Measurements from ENCODE around the gene UBE3B.
"Not testable (repeated sequence)": the region's sequence is repeated elsewhere in the genome, so short reads cannot be mapped to it uniquely, and the experiment has no call there.

UBE3B gene

DNA sequence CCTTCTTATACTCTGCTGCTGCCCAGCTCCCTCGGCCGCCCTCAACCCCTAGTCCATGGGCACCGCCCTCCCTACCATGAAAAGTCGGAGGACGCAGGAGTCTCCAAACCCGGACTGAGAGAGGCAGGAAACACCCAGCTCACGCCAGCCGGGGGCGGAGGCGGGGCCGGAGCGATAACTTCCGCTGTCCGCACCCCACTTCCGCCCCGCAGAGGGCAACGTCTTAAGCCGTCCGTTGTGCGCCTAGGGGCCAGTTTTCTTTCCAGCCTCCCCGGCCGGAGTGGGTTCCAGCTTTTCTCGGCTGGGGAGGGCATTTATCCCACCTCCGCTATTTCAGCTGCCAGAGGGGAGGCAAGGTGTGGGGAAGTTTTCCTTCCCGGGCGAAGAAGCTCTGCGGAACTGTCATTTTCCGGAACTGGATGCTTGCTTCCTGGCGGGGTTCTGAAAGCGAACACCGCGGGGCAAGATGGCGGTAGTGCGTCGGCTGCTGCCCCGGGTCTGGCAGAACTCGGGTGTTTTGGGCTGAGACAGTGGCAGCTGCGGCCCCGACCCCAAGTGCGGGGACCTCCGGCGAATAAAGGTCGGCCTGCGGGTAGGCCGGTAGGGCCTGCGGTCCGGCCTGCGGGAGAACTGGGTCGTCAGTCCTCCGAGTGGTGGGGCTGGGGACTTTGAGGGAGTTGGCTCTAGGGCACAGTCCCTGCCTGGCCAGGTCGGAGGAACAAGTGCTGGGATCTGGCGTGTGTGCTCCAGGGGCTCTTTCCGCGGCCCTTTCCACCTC lies at the start of gene UBE3B, which contains the start of gene KCTD10:
Gene UBE3B (plus strand): TSS at position 450 of the 778 bp plus-strand sequence. CDS start 5,918 bp downstream, outside the sequence.
Gene KCTD10 (minus strand): TSS at position 116 of the 778 bp plus-strand sequence. CDS start 38 bp downstream, at position 78.
- peak; percentile 71 for DNase-seq

- peak; percentile 30 for DNase-seq
Measured at GRCh38 chr12:109428037-109428629, 49.3 kb upstream of the UBE3B start.

GRCh38 chr12:109428804-109429203 lies 48.6 kb upstream of the UBE3B start:
- DNase-seq = not testable (repeated sequence)

- DNase-seq = no peak
Measured at GRCh38 chr12:109430244-109430643, 47.2 kb upstream of the UBE3B start.

- no peak for DNase-seq
Measured at GRCh38 chr12:109432431-109432830, 45.0 kb upstream of the UBE3B start.

DNA sequence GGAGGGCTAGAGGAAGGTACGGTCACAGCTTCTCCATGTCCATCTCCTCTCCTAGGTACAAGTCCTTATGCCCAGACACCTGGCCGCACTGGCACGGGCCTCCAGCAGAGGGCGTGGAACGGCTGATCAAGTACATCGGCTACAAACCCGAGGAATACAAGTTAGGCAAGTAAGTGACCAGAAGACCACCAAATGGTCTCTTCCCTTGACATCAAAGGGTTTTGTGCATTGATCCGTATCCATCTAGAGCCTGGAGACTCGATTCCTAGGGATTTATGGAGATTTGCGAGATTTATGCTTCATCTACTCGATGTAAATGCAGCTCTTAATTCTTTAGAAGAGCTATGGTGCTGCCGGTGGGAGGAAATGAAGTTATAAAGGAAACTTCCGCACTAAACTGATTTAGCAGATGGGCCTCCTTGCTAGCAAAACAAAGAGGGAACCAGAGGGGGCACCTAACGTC lies 44.6 kb upstream of the UBE3B start:
- DNase-seq = peak; percentile 4

- no peak for DNase-seq
Measured at GRCh38 chr12:109433618-109434017, 43.8 kb upstream of the UBE3B start.

DNA sequence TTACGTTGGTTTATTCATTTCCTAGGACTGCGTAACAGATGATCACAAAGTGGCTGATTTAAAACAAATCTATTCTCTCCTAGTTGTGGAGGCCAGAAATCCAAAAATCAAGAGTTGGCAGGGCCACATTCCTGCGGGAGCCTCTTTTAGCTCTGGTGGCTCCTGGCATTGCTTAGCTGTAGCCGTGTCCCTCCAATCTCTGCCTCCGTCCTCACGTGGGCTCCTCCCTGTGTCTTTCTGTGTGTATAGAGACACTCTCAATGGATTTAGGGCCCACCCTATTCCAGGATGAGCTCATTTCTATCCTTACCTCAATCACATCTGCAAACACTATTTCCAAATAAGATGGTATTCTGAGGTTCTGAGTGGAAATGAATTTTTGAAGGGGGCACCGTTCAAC lies 42.9 kb upstream of the UBE3B start:
- no peak for DNase-seq

GRCh38 chr12:109435428-109436187 lies 41.8 kb upstream of the UBE3B start:
- no peak for DNase-seq

DNA sequence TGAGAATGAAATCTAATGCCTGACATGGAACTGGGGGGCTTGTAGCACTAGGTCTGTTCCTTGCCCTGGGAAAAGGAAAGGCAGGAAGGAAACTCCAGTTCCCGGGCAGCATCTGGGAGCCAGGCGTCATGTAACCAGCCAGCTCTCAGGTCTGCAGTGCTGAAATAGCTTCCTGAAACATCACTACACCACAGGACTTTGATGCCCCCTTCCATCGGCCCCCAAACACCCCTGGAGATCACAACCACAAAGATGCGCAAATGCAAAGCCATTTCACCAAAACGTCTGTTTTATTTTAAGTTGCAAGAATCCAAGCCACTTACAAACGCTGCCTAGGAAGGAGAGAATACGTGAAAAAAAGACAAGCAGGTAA lies 41.3 kb upstream of the UBE3B start:
- DNase-seq = no peak

- DNase-seq = no peak
Measured at GRCh38 chr12:109439181-109439580, 38.3 kb upstream of the UBE3B start.

- not testable (repeated sequence) for DNase-seq
Measured at GRCh38 chr12:109439951-109440350, 37.5 kb upstream of the UBE3B start.

- peak; percentile 1 for DNase-seq
Measured at GRCh38 chr12:109440851-109441490, 36.5 kb upstream of the UBE3B start.

DNA sequence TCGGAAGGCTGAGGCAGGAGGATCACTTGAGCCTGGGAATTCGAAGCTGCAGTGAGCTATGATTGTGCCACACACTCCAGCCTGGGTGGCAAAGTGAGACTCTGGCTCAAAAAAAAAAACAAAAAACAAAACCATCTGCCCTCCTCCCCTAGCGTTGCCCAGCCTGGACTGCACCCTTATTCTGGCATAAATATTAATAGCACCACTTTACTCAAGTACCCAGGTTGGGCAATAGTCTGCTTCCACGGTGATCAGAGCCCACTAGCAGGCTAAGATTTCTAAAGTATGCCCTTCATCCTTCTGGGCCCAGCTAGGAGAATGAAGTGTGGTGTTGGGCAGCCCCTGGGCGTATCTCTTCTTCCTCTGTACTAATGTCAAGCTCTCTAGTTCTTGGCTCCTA lies 33.6 kb upstream of the UBE3B start:
- DNase-seq = no peak

DNA sequence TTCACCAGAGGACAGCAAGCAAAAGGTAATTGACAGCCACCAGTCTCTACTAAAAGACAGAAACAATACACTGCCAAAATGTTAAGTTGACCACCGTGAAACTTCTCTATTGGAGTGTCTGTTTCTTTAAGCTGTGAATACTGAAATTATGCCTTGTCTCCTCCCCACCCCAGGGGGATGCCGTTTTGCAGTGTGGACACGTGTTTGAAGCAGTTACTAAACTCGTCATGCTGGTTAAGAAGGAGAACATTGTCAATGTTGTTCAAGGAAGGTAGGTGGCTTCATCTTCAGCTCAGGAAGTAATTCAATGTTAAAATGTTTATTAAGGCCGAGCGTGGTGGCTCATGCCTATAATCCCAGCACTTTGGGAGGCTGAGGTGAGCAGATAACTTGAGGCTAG lies 33.2 kb upstream of the UBE3B start:
- no peak for DNase-seq

GRCh38 chr12:109445191-109445609 lies 32.2 kb upstream of the UBE3B start:
- DNase-seq = no peak

DNA sequence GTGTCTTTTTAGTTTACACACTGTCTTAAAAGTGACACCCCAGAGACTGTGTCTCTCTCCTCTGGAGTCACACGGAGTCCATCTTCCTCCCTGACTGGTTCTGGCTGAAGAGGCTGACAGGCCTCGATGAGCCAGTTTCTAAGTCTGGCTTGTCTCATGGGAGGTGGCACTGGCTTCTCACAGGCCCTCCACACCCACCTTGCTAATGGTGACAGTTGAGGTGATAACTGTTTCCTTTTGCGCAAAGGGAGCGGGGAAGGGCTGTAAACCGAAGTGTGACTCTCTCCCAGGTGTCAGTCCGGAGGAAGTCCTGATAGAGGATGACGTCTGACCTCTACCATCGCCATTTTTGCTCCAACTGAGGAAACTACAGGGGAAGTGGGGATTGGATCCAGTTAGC lies 30.6 kb upstream of the UBE3B start:
- no peak for DNase-seq

DNA sequence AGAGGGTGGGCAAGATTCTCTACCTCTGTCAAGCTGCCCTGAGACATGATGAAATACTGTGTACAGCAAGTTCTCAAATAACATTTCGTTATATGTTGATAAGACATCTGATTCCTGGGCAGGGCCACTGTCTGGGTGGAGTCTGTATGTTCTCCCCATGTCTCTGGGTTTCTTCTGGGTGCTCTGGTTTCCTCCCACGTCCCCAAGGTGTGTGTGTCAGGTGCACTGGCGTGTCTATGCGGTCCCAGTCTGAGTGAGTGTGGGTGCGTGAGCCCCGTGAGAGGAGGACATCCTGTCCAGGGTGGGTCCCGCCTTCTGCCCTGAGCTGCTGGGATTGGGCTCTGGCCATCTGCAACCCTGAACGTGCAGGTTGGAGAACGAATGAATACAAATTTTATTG lies 30.0 kb upstream of the UBE3B start:
- DNase-seq = no peak

DNA sequence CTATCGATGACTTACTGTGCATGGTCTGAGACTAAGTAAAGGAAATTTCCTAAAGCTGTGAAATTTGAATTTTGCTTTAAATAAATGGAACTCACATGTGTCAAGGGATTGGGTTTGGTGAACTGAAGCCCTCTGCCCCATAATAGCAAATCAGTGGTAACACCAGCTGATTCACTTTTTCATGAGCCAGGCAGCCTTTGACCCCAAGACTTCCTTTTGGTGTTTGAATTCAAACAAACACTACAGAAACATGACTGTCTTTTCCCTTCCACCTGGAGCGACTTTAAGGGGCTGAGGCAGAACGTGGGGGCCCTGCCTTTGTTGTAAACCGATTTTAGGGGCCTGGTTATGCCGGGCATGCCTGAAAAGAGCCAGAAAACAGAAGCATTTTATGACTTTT lies 29.2 kb upstream of the UBE3B start:
- DNase-seq = no peak

- no peak for DNase-seq
Measured at GRCh38 chr12:109448707-109449390, 28.6 kb upstream of the UBE3B start.

DNA sequence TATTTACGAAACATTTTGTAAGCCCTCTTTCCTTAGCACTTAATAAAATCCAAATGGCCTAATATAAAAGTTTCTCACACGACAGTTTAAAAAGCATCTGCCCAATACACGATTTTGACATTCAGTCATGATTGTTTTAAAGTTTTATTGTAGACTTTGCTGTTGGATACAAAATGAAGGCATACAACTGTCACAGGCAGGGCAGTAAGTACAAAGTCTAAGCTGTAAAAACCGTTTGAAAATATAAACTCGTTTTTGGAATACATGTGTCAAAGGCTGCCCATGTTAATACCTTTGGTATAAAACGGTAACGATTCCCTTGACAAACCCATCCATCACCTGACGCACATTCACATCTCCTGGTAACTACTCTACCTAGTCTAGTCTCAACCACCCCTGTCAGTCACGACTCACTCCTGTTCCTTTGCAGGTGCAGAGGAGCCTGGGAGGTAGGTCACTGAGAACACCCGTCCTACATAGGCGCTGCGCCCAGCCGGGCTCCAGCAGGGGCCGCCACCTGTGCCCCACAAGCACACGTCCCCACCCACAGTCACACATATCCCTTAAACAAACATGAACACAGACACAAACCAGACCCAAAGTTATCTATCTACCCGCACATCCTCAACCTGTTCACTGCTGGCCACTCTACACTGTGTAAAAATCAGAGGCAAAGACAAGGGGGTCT lies 27.4 kb upstream of the UBE3B start:
- no peak for DNase-seq

- no peak for DNase-seq
Measured at GRCh38 chr12:109450980-109451379, 26.5 kb upstream of the UBE3B start.
